ENCODE data around the gene KLRD1.
"Not testable (repeated sequence)": the region's sequence is repeated elsewhere in the genome, so short reads cannot be mapped to it uniquely, and the experiment has no call there.

KLRD1 gene

GRCh38 chr12:10307630-10308029, at the start of gene KLRD1:
TSS of gene KLRD1 (plus strand) at chr12:10307870. CDS start at chr12:10308078, 208 bp downstream.
- DNase-seq: no peak

- DNase-seq: no peak
These were observed 46.7 kb upstream of the KLRD1 start for GRCh38 chr12:10260927-10261326.

- no peak for DNase-seq
These were observed 39.6 kb upstream of the KLRD1 start for GRCh38 chr12:10268037-10268436.

GRCh38 chr12:10272467-10272866, 35.2 kb upstream of the KLRD1 start:
- no peak for DNase-seq

- DNase-seq: no peak
These were observed 30.9 kb upstream of the KLRD1 start for GRCh38 chr12:10276774-10277173.

- no peak for DNase-seq
These were observed 29.6 kb upstream of the KLRD1 start for GRCh38 chr12:10278104-10278503.

GRCh38 chr12:10279937-10280336, 27.7 kb upstream of the KLRD1 start:
- no peak for DNase-seq

GRCh38 chr12:10283027-10283426, 24.6 kb upstream of the KLRD1 start:
- no peak for DNase-seq

GRCh38 chr12:10285919-10286318, 21.8 kb upstream of the KLRD1 start:
- peak; percentile 13 for DNase-seq

GRCh38 chr12:10289005-10289754, 18.5 kb upstream of the KLRD1 start:
- DNase-seq: peak; percentile 24

- DNase-seq: no peak
These were observed 16.6 kb upstream of the KLRD1 start for GRCh38 chr12:10291030-10291429.

GRCh38 chr12:10293151-10293550, 14.5 kb upstream of the KLRD1 start:
- peak; percentile 70 for DNase-seq

GRCh38 chr12:10293570-10294227, 14.0 kb upstream of the KLRD1 start:
- peak; percentile 26 for DNase-seq

- peak; percentile 35 for DNase-seq
These were observed 6.6 kb upstream of the KLRD1 start for GRCh38 chr12:10301103-10301502.

GRCh38 chr12:10304161-10304574, 3.5 kb upstream of the KLRD1 start:
- DNase-seq: peak; percentile 88

GRCh38 chr12:10305411-10305810, 2.3 kb upstream of the KLRD1 start:
- DNase-seq: peak; percentile 37

- no peak for DNase-seq
These were observed 3.5 kb downstream of the KLRD1 start for GRCh38 chr12:10310926-10311720.

- no peak for DNase-seq
These were observed 11.7 kb downstream of the KLRD1 start for GRCh38 chr12:10319388-10319787.

- peak; percentile 65 for DNase-seq
These were observed 13.0 kb downstream of the KLRD1 start for GRCh38 chr12:10320643-10321042.

- DNase-seq: not testable (repeated sequence)
These were observed 21.0 kb downstream of the KLRD1 start for GRCh38 chr12:10328691-10329090.

GRCh38 chr12:10331642-10332239, 24.1 kb downstream of the KLRD1 start:
- DNase-seq: peak; percentile 19

GRCh38 chr12:10336196-10336595, 28.5 kb downstream of the KLRD1 start:
- DNase-seq: not testable (repeated sequence)

GRCh38 chr12:10338470-10338869, 30.8 kb downstream of the KLRD1 start:
- DNase-seq: not testable (repeated sequence)

Measured in activated CD4-positive, alpha-beta T cell treated with anti-CD3 and anti-CD28 coated beads, Interleukin-10, Interleukin-2, amounts not matched to agents 100 ng/mL and 50 ng/mL, durations not matched to agents 16 hours and 8 hours (primary cell).